Activated naive CD8-positive, alpha-beta T cell (primary cell): Measurements from ENCODE around the gene SBF1.
A peak's percentile ranks its signal among the peaks of the same experiment; 100 is the strongest.
"Not testable (repeated sequence)": the region's sequence is repeated elsewhere in the genome, so short reads cannot be mapped to it uniquely, and the experiment has no call there.

ENCODE experiments used
- H3K27ac Mint-ChIP-seq: one replicate; pipeline ENCODE4 v1.8.0; 2021; ENCODE audit warnings: mixed read lengths
- H3K27me3 Mint-ChIP-seq: one replicate; pipeline ENCODE4 v1.8.0; 2021; ENCODE audit warnings: mixed read lengths
- H3K36me3 Mint-ChIP-seq: one replicate; pipeline ENCODE4 v1.8.0; 2021; ENCODE audit warnings: mixed read lengths
- H3K4me1 Mint-ChIP-seq: one replicate; pipeline ENCODE4 v1.8.0; 2021; ENCODE audit warnings: low read depth, mixed read lengths
- H3K4me3 Mint-ChIP-seq: one replicate; pipeline ENCODE4 v1.8.0; 2021; ENCODE audit warnings: mild to moderate bottlenecking, mixed read lengths
- H3K9me3 Mint-ChIP-seq: one replicate; pipeline ENCODE4 v1.8.0; 2021; ENCODE audit warnings: low read depth, mixed read lengths

The SBF1 gene

DNA sequence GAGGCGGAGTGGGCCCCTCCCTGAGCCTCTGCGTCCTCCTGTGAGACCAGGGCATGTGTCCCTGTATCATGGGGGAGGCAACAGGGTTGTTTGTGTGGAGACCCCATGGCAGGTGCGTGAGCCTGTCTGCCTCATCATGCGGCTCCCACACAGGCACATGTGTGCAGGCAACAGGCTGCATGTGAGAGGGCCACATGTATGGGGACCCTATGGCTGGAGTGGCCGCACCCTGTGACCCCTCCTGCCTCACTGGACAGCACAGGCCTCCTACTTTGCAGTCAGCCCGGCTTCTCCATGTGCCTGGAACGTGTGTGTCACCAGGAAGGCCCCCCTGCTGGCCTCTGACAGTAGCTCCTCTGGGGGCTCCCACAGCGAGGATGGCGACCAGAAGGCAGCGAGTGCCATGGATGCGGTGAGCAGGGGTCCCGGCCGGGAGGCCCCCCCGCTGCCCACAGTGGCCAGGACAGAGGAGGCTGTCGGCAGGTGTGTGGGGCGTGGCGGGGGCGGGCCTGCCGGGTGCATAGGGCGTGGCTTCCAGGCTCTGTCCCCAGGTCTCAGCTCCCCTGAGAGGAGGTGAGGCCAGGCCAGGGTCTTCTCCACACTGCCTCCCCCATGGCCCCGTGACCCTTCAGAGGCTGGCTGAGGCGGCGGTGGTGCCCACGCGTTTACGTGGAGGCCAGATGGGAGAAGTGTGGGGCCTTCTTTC is 34.1 kb downstream of the SBF1 start:
- no peak overlapping the region for H3K4me3 Mint-ChIP-seq
- H3K4me1 Mint-ChIP-seq: peaks cover 17% of the 10 kb centered on the region
- no peaks in the 10 kb centered on the region for H3K36me3 Mint-ChIP-seq
- no peaks in the 10 kb centered on the region for H3K27me3 Mint-ChIP-seq
- no peaks in the 10 kb centered on the region for H3K9me3 Mint-ChIP-seq
- H3K27ac Mint-ChIP-seq: no peak overlapping the region

DNA sequence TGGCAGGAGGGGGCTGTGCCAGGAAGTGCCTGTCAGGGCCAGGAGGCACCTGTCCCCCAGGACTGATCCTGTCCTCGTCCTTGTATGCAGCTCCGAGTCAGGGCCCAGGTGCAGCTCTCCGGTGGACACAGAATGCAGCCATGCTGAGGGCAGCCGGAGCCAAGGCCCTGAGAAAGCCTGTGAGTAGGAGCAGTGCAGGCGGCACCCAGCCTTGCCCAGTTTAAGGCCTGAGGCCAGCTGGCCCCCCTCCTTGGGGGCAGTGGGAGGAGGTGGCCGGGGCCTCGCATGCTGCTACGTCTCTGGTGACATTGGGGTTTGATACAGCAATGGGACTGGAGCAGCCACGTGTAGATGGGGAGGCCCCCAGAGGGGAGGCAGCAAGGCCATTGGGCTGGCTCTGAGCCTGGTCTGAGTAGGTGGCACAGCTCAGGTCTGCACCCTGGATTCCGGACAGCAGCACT is 34.9 kb downstream of the SBF1 start:
- Mint-ChIP-seq H3K4me1 (peaks cover 9% of the 10 kb centered on the region), H3K9me3 (no peaks in the 10 kb centered on the region), H3K27ac (no peak overlapping the region), H3K36me3 (peaks cover 3% of the 10 kb centered on the region), H3K4me3 (no peak overlapping the region), H3K27me3 (no peaks in the 10 kb centered on the region)

GRCh38 chr22:50439314-50439870 is 35.4 kb downstream of the SBF1 start:
- peaks cover 3% of the 10 kb centered on the region for H3K36me3 Mint-ChIP-seq
- H3K27ac Mint-ChIP-seq: no peak overlapping the region
- no peaks in the 10 kb centered on the region for H3K27me3 Mint-ChIP-seq
- peaks cover 8% of the 10 kb centered on the region for H3K4me1 Mint-ChIP-seq
- H3K9me3 Mint-ChIP-seq: no peaks in the 10 kb centered on the region
- H3K4me3 Mint-ChIP-seq: no peak overlapping the region

- H3K27ac Mint-ChIP-seq: no peak overlapping the region
- peaks cover 7% of the 10 kb centered on the region for H3K4me1 Mint-ChIP-seq
- H3K4me3 Mint-ChIP-seq: no peak overlapping the region
- no peaks in the 10 kb centered on the region for H3K27me3 Mint-ChIP-seq
- no peaks in the 10 kb centered on the region for H3K9me3 Mint-ChIP-seq
- H3K36me3 Mint-ChIP-seq: peaks cover 3% of the 10 kb centered on the region
Observed at GRCh38 chr22:50438305-50439275, 36.2 kb downstream of the SBF1 start.

DNA sequence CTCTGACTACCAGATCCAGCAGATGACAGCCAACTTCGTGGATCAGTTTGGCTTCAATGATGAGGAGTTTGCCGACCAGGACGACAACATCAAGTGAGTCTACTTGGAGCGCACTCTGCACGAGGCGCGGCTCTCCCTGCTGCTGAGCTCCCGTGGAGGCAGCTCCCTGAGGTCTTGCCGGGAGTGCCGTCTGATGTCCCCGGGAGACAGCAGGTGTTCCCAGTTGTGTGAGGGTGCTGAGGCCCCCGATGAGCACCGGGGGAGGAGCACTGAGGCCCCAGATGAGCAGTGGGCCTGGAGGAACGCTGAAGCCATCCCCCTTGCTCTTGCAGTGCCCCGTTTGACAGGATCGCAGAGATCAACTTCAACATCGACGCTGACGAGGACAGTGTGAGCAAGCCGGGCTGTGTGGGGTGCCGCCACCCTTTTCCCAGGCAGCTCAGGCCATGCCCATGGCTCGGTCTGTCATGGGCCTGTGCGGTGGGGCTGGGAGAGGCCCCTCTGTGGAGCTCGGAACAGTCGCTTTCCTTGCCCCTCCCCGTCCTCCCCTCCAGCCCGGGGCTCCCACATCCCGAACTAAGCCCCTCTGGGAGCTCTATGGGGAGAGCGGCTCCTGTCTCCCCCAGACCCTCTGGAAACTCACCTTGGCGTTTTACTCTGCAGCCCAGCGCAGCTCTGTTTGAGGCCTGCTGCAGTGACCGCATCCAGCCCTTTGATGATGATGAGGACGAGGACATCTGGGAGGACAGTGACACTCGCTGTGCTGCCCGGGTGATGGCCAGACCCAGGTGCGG is 37.1 kb downstream of the SBF1 start:
- Mint-ChIP-seq H3K36me3 (peaks cover 3% of the 10 kb centered on the region), H3K9me3 (no peaks in the 10 kb centered on the region), H3K4me3 (no peak overlapping the region), H3K4me1 (no peaks in the 10 kb centered on the region), H3K27ac (no peak overlapping the region), H3K27me3 (no peaks in the 10 kb centered on the region)

- Mint-ChIP-seq H3K4me1 (no peaks in the 10 kb centered on the region), H3K4me3 (no peak overlapping the region), H3K36me3 (peaks cover 3% of the 10 kb centered on the region), H3K27me3 (no peaks in the 10 kb centered on the region), H3K27ac (no peak overlapping the region), H3K9me3 (no peaks in the 10 kb centered on the region)
Observed at GRCh38 chr22:50436841-50437341, 37.9 kb downstream of the SBF1 start.

- H3K36me3 Mint-ChIP-seq: peaks cover 3% of the 10 kb centered on the region
Observed at GRCh38 chr22:50436015-50436830, 38.6 kb downstream of the SBF1 start.

GRCh38 chr22:50435291-50436014 is 39.4 kb downstream of the SBF1 start:
- H3K27ac Mint-ChIP-seq: peak overlapping the region; percentile 68

More at GRCh38 chr22:50436015-50436830, 38.6 kb downstream of the SBF1 start:
- Mint-ChIP-seq H3K27ac (no peak overlapping the region), H3K4me3 (no peak overlapping the region), H3K27me3 (no peaks in the 10 kb centered on the region), H3K9me3 (no peaks in the 10 kb centered on the region), H3K4me1 (no peaks in the 10 kb centered on the region)

GRCh38 chr22:50434849-50435248 is 40.0 kb downstream of the SBF1 start:
- no peaks in the 10 kb centered on the region for H3K27me3 Mint-ChIP-seq
- peak overlapping the region; percentile 68 for H3K27ac Mint-ChIP-seq
- no peak overlapping the region for H3K4me3 Mint-ChIP-seq
- no peaks in the 10 kb centered on the region for H3K4me1 Mint-ChIP-seq
- H3K9me3 Mint-ChIP-seq: no peaks in the 10 kb centered on the region
- peaks cover 3% of the 10 kb centered on the region for H3K36me3 Mint-ChIP-seq

More at GRCh38 chr22:50435291-50436014, 39.4 kb downstream of the SBF1 start:
- no peaks in the 10 kb centered on the region for H3K27me3 Mint-ChIP-seq
- no peak overlapping the region for H3K4me3 Mint-ChIP-seq
- no peaks in the 10 kb centered on the region for H3K9me3 Mint-ChIP-seq
- H3K4me1 Mint-ChIP-seq: no peaks in the 10 kb centered on the region
- peaks cover 3% of the 10 kb centered on the region for H3K36me3 Mint-ChIP-seq

- H3K4me3 Mint-ChIP-seq, H3K27me3 Mint-ChIP-seq, H3K9me3 Mint-ChIP-seq, H3K4me1 Mint-ChIP-seq, H3K36me3 Mint-ChIP-seq, H3K27ac Mint-ChIP-seq: not testable (repeated sequence)
Observed at GRCh38 chr22:50432877-50433510, 41.8 kb downstream of the SBF1 start.

GRCh38 chr22:50432131-50432876 is 42.5 kb downstream of the SBF1 start:
- H3K4me1 Mint-ChIP-seq: no peaks in the 10 kb centered on the region
- H3K27me3 Mint-ChIP-seq: no peaks in the 10 kb centered on the region
- peaks cover 3% of the 10 kb centered on the region for H3K36me3 Mint-ChIP-seq
- H3K4me3 Mint-ChIP-seq: no peak overlapping the region
- H3K9me3 Mint-ChIP-seq: no peaks in the 10 kb centered on the region
- no peak overlapping the region for H3K27ac Mint-ChIP-seq

- H3K36me3 Mint-ChIP-seq: peaks cover 3% of the 10 kb centered on the region
- H3K27ac Mint-ChIP-seq: no peak overlapping the region
- no peak overlapping the region for H3K4me3 Mint-ChIP-seq
- H3K4me1 Mint-ChIP-seq: no peaks in the 10 kb centered on the region
- H3K9me3 Mint-ChIP-seq: no peaks in the 10 kb centered on the region
- H3K27me3 Mint-ChIP-seq: no peaks in the 10 kb centered on the region
Observed at GRCh38 chr22:50425179-50425916, 49.5 kb downstream of the SBF1 start.
